Measurements from ENCODE around the gene CRYBG1.
"Not testable (repeated sequence)": the region's sequence is repeated elsewhere in the genome, so short reads cannot be mapped to it uniquely, and the experiment has no call there.

Gene CRYBG1

GRCh38 chr6:106397431-106397830 is 36.9 kb downstream of the CRYBG1 start:
- in situ Hi-C loops (cut with MboI; ENCODE audit: low sequenced_read_pairs, unreplicated experiment), result no loop called here
- TF ChIP-seq, protein P1, sequence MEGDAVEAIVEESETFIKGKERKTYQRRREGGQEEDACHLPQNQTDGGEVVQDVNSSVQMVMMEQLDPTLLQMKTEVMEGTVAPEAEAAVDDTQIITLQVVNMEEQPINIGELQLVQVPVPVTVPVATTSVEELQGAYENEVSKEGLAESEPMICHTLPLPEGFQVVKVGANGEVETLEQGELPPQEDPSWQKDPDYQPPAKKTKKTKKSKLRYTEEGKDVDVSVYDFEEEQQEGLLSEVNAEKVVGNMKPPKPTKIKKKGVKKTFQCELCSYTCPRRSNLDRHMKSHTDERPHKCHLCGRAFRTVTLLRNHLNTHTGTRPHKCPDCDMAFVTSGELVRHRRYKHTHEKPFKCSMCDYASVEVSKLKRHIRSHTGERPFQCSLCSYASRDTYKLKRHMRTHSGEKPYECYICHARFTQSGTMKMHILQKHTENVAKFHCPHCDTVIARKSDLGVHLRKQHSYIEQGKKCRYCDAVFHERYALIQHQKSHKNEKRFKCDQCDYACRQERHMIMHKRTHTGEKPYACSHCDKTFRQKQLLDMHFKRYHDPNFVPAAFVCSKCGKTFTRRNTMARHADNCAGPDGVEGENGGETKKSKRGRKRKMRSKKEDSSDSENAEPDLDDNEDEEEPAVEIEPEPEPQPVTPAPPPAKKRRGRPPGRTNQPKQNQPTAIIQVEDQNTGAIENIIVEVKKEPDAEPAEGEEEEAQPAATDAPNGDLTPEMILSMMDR (IDR thresholded peaks at IDR 0.05; ENCODE audit: borderline replicate concordance, control extremely low read depth, extremely low read depth, insufficient read depth, missing control alignments), result no peak
- no peak for DNase-seq (ENCODE audit: low spot score)

- in situ Hi-C loops (cut with MboI; ENCODE audit: low sequenced_read_pairs, unreplicated experiment), result no loop called here
- no peak for DNase-seq (ENCODE audit: low spot score)
- TF ChIP-seq, protein P1 (IDR thresholded peaks at IDR 0.05; ENCODE audit: borderline replicate concordance, control extremely low read depth, extremely low read depth, insufficient read depth, missing control alignments), result no peak
Observed at GRCh38 chr6:106398621-106399020, 38.1 kb downstream of the CRYBG1 start.

DNA sequence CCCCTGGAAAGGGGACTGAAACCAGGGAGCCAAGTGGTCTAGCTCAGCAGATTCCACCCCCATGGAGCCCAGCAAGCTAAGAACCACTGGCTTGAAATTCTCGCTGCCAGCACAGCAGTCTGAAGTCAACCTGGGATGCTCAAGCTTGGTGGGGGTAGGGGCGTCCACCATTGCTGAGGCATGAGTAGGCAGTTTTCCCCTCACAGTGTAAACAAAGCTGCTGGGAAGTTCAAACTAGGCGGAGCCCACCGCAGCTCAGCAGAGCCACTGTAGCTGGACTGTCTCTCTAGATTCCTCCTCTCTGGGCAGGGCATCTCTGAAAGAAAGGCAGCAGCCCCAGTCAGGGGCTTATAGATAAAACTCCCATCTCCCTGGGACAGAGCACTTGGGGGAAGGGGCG is 44.5 kb downstream of the CRYBG1 start:
- DNase-seq (ENCODE audit: low spot score); in situ Hi-C loops (cut with MboI; ENCODE audit: low sequenced_read_pairs, unreplicated experiment): not testable (repeated sequence)

GRCh38 chr6:106411056-106411455 is 50.5 kb downstream of the CRYBG1 start:
- in situ Hi-C loops (cut with MboI; ENCODE audit: low sequenced_read_pairs, unreplicated experiment), result no loop called here
- TF ChIP-seq, protein P1 (IDR thresholded peaks at IDR 0.05; ENCODE audit: borderline replicate concordance, control extremely low read depth, extremely low read depth, insufficient read depth, missing control alignments), result no peak

DNA sequence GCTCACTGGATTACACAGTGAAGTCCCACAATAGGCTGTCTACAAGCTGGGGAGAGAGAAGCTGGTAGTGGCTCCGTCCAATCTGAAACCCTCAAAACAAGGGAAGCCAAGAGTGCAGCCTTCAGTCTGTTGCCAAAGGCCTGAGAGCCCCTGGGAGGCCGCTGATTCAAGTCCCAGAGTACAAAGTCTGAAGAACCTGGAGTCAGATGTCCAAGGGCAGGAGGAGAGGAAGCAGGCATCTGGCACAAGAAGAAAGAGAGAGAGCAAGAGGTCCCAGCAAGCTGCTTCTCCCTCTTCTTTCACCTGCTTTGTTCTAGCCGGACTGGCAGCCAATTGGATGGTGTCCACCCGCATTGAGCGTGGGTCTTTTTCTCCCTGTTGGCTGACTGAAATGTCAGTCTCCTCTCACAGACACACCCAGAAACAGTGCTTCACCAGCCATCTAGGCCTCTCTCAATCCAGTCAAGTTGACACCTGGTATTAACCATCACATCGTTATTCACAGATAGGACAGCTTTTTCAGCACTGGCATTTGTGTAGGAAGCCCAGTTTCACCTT is 51.2 kb downstream of the CRYBG1 start:
- DNase-seq (ENCODE audit: low spot score), result no peak
- TF ChIP-seq, protein P1 (IDR thresholded peaks at IDR 0.05; ENCODE audit: borderline replicate concordance, control extremely low read depth, extremely low read depth, insufficient read depth, missing control alignments), result no peak
- in situ Hi-C loops (cut with MboI; ENCODE audit: low sequenced_read_pairs, unreplicated experiment), result no loop called here

More at GRCh38 chr6:106411056-106411455, 50.5 kb downstream of the CRYBG1 start:
- DNase-seq (ENCODE audit: low spot score), result no peak

GRCh38 chr6:106413016-106413415 is 52.5 kb downstream of the CRYBG1 start:
- TF ChIP-seq, protein P1 (IDR thresholded peaks at IDR 0.05; ENCODE audit: borderline replicate concordance, control extremely low read depth, extremely low read depth, insufficient read depth, missing control alignments), result no peak
- in situ Hi-C loops (cut with MboI; ENCODE audit: low sequenced_read_pairs, unreplicated experiment), result no loop called here
- no peak for DNase-seq (ENCODE audit: low spot score)

DNA sequence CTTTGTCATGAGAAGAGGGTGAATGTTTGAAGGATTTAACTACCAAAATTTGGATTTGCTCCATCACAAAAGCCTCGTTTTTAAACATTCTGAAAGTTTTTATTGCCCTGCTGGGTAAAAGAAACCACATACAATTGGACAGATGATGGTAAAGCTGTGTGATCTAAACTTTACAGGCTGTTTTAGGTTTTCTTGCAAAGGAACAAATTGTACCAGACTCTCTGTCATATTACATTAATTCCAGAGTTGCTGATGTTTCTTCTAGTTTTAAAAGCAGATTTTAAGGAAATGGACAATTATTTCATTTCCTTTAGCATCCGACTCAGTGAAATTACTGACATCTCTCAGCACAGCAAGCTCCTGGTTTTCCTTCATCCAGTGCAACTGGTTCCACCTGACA is 53.2 kb downstream of the CRYBG1 start:
- no peak for DNase-seq (ENCODE audit: low spot score)
- in situ Hi-C loops (cut with MboI; ENCODE audit: low sequenced_read_pairs, unreplicated experiment), result no loop called here
- TF ChIP-seq, protein P1 (IDR thresholded peaks at IDR 0.05; ENCODE audit: borderline replicate concordance, control extremely low read depth, extremely low read depth, insufficient read depth, missing control alignments), result no peak

Measured in GM13976 (cell line).